ENCODE results near the gene SLC23A1.

Gene SLC23A1

GRCh38 chr5:139383275-139383992 is at the start of gene SLC23A1:
Gene SLC23A1, minus strand, starts transcription at chr5:139383297. Its CDS starts 44 bp downstream, at chr5:139383253.
- no peak for TF ChIP-seq USF1 (IDR thresholded peaks at IDR 0.05)
- peak; percentile 94 for TF ChIP-seq CEBPB (IDR thresholded peaks at IDR 0.05)
- peak; percentile 74 for TF ChIP-seq NFIC (IDR thresholded peaks at IDR 0.05)

- TF ChIP-seq CEBPB (IDR thresholded peaks at IDR 0.05), result no peak
- TF ChIP-seq RAD21 (IDR thresholded peaks at IDR 0.05; ENCODE audit: low read depth), result no peak
- TF ChIP-seq TEAD4 (IDR thresholded peaks at IDR 0.05), result no peak
- no peak for TF ChIP-seq NFIC (IDR thresholded peaks at IDR 0.05)
- TF ChIP-seq TCF12 (IDR thresholded peaks at IDR 0.05; ENCODE audit: low read depth), result no peak
- no peak for TF ChIP-seq MAX (IDR thresholded peaks at IDR 0.05)
- TF ChIP-seq USF1 (IDR thresholded peaks at IDR 0.05), result no peak
- TF ChIP-seq REST (IDR thresholded peaks at IDR 0.05; ENCODE audit: low read depth), result no peak
- no peak for TF ChIP-seq EP300 (IDR thresholded peaks at IDR 0.05; ENCODE audit: borderline replicate concordance)
- no peak for TF ChIP-seq TAF1 (IDR thresholded peaks at IDR 0.05; ENCODE audit: low read depth)
- TF ChIP-seq CREB1 (IDR thresholded peaks at IDR 0.05; ENCODE audit: low read depth), result no peak
These were observed 48.6 kb upstream of the SLC23A1 start for GRCh38 chr5:139431706-139432105.

- TF ChIP-seq TAF1 (IDR thresholded peaks at IDR 0.05; ENCODE audit: low read depth), result no peak
- no peak for TF ChIP-seq ZBTB7A (IDR thresholded peaks at IDR 0.05; ENCODE audit: low read depth)
- TF ChIP-seq USF1 (IDR thresholded peaks at IDR 0.05), result no peak
- TF ChIP-seq MAX (IDR thresholded peaks at IDR 0.05), result no peak
- TF ChIP-seq EP300 (IDR thresholded peaks at IDR 0.05; ENCODE audit: borderline replicate concordance), result no peak
- TF ChIP-seq RAD21 (IDR thresholded peaks at IDR 0.05; ENCODE audit: low read depth), result no peak
- no peak for TF ChIP-seq FOXM1 (IDR thresholded peaks at IDR 0.05; ENCODE audit: borderline replicate concordance, low read depth)
- no peak for TF ChIP-seq EGR1 (IDR thresholded peaks at IDR 0.05)
- TF ChIP-seq NFIC (IDR thresholded peaks at IDR 0.05), result no peak
These were observed 46.9 kb upstream of the SLC23A1 start for GRCh38 chr5:139430015-139430414.

GRCh38 chr5:139426203-139426885 is 43.2 kb upstream of the SLC23A1 start:
- no peak for TF ChIP-seq YY1 (IDR thresholded peaks at IDR 0.05; ENCODE audit: low read depth)

- TF ChIP-seq REST (IDR thresholded peaks at IDR 0.05; ENCODE audit: low read depth), result no peak
- no peak for TF ChIP-seq YY1 (IDR thresholded peaks at IDR 0.05; ENCODE audit: low read depth)
- TF ChIP-seq TAF1 (IDR thresholded peaks at IDR 0.05; ENCODE audit: low read depth), result no peak
- TF ChIP-seq FOXM1 (IDR thresholded peaks at IDR 0.05; ENCODE audit: borderline replicate concordance, low read depth), result no peak
- TF ChIP-seq TEAD4 (IDR thresholded peaks at IDR 0.05), result no peak
- TF ChIP-seq EGR1 (IDR thresholded peaks at IDR 0.05), result no peak
These were observed 42.4 kb upstream of the SLC23A1 start for GRCh38 chr5:139425497-139425896.

GRCh38 chr5:139422307-139422893 is 39.3 kb upstream of the SLC23A1 start:
- TF ChIP-seq RAD21 (IDR thresholded peaks at IDR 0.05; ENCODE audit: low read depth) (peak; percentile 98), YY1 (IDR thresholded peaks at IDR 0.05; ENCODE audit: low read depth) (no peak), NFIC (IDR thresholded peaks at IDR 0.05) (no peak), EGR1 (IDR thresholded peaks at IDR 0.05) (no peak), TEAD4 (IDR thresholded peaks at IDR 0.05) (no peak), EP300 (IDR thresholded peaks at IDR 0.05; ENCODE audit: borderline replicate concordance) (no peak), MAX (IDR thresholded peaks at IDR 0.05) (no peak), CEBPB (IDR thresholded peaks at IDR 0.05) (no peak), USF1 (IDR thresholded peaks at IDR 0.05) (no peak), TAF1 (IDR thresholded peaks at IDR 0.05; ENCODE audit: low read depth) (no peak), FOXM1 (IDR thresholded peaks at IDR 0.05; ENCODE audit: borderline replicate concordance, low read depth) (0 out of 2 replicates have a peak, but pooled peaks have one; percentile 20)

Measured in Ishikawa (cell line).